Epithelial cell of esophagus (primary cell): ENCODE results near the gene CLDN4.
"Not testable (repeated sequence)": the region's sequence is repeated elsewhere in the genome, so short reads cannot be mapped to it uniquely, and the experiment has no call there.

Source experiments
- DNase-seq: peaks from one replicate; pipeline ENCODE4 v3.0.0; 2010; ENCODE audit warnings: low read depth
- H3K4me3 ChIP-seq: 2 replicates; pipeline ENCODE4 v1.5.1; 2011; ENCODE audit warnings: mild to moderate bottlenecking, low read length, control low read depth
- CTCF ChIP-seq: IDR thresholded peaks from 2 replicates; pipeline ENCODE4 v1.5.1; 2011; ENCODE audit warnings: low read depth, mild to moderate bottlenecking, low read length, control low read depth, inconsistent platforms; ENCODE audit not compliant: insufficient read depth; ENCODE audit errors: missing control alignments

The CLDN4 gene

GRCh38 chr7:73817121-73817520, 13.7 kb upstream of the CLDN4 start:
- no peak for DNase-seq
- TF ChIP-seq CTCF, result no peak
- no peak overlapping the region for H3K4me3 ChIP-seq

- no peak for TF ChIP-seq CTCF
- DNase-seq, result no peak
- H3K4me3 ChIP-seq, result no peak overlapping the region
Measured at GRCh38 chr7:73820013-73820412, 10.8 kb upstream of the CLDN4 start.

DNA sequence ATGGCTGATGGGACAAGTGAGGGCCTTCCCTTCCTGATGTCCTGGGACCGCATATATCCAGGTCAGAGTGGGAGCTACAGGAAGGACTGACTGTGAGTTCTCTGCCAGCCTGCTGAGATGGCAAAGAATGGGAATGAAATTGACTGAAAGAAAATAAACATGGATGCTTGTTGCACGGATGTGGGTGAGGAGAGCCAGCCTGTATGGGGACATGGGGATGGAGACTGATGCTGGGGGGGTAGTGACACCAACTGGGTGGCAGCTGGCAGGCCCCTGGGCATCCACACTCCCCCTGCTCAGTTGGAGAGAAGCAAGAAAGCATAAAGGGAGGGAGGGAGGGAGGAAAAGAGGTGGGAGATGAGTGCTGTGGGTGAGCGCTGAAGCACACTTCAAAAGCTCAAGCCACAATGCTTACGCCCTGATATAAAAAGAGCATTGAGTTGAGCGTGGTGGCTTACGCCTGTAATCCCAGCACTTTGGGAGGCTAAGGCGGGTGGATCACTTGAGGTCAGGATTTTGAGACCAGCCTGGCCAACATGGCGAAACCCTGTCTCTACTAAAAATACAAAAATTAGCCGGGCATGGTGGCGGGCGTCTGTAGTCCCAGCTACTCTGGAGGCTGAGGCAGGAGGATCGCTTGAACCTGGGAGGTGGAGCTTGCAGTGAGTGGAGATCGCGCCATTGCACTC, 9.1 kb upstream of the CLDN4 start:
- not testable (repeated sequence) for H3K4me3 ChIP-seq, DNase-seq

- H3K4me3 ChIP-seq, result no peak overlapping the region
- no peak for TF ChIP-seq CTCF
- peak; percentile 96 for DNase-seq
Measured at GRCh38 chr7:73822319-73823173, 8.2 kb upstream of the CLDN4 start.

GRCh38 chr7:73823257-73823656, 7.5 kb upstream of the CLDN4 start:
- TF ChIP-seq CTCF, result no peak
- no peak overlapping the region for H3K4me3 ChIP-seq
- no peak for DNase-seq

- DNase-seq, result no peak
- TF ChIP-seq CTCF, result no peak
- H3K4me3 ChIP-seq, result no peak overlapping the region
Measured at GRCh38 chr7:73823873-73824592, 6.8 kb upstream of the CLDN4 start.

DNA sequence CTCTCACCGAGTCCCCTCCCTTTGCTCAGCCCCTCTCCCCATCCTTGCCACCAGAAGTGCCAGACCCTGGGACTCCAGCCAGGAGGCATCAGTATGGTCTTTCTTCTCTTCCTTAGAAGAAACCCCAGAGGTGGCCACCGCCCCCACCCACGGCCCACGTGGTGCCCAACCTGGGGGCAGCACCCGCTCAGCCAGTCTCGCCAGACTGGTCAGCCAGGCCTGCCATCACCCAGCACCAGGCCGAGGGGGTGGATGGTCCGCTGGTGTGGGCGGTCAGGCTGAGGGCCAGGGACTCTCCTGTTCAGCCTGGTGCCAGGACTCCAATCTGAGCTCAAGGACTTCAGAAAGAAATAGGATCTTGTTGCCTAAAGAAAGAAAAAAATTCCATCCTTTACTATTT, 5.8 kb upstream of the CLDN4 start:
- DNase-seq, result no peak
- no peak for TF ChIP-seq CTCF
- no peak overlapping the region for H3K4me3 ChIP-seq
